Ishikawa (cell line): Measurements from ENCODE around the gene MEGF6.

ENCODE experiments used
- CEBPB ChIP-seq: IDR thresholded peaks from 2 replicates; pipeline ENCODE4 v1.6.1; 2012
- CREB1 ChIP-seq: IDR thresholded peaks from 2 replicates; pipeline ENCODE4 v1.6.1; 2012; ENCODE audit warnings: low read depth
- EGR1 ChIP-seq: IDR thresholded peaks from 2 replicates; pipeline ENCODE4 v1.6.1; 2012
- EP300 ChIP-seq: IDR thresholded peaks from 2 replicates; pipeline ENCODE4 v1.6.1; 2012; ENCODE audit warnings: borderline replicate concordance
- FOXM1 ChIP-seq: IDR thresholded peaks from 2 replicates; pipeline ENCODE4 v1.6.1; 2012; ENCODE audit warnings: low read depth, borderline replicate concordance
- RAD21 ChIP-seq: IDR thresholded peaks from 2 replicates; pipeline ENCODE4 v1.6.1; 2012; ENCODE audit warnings: low read depth
- TCF12 ChIP-seq: IDR thresholded peaks from 2 replicates; pipeline ENCODE4 v1.6.1; 2012; ENCODE audit warnings: low read depth
- YY1 ChIP-seq: IDR thresholded peaks from 2 replicates; pipeline ENCODE4 v1.6.1; 2012; ENCODE audit warnings: low read depth
- TF ChIP-seq, protein P1 (sequence below): IDR thresholded peaks from 2 replicates; pipeline ENCODE4 v1.6.1; 2012
- TF ChIP-seq, protein P2 (sequence below): IDR thresholded peaks from 2 replicates; pipeline ENCODE4 v1.6.1; 2012; ENCODE audit warnings: low read depth, mild to moderate bottlenecking

DNA sequence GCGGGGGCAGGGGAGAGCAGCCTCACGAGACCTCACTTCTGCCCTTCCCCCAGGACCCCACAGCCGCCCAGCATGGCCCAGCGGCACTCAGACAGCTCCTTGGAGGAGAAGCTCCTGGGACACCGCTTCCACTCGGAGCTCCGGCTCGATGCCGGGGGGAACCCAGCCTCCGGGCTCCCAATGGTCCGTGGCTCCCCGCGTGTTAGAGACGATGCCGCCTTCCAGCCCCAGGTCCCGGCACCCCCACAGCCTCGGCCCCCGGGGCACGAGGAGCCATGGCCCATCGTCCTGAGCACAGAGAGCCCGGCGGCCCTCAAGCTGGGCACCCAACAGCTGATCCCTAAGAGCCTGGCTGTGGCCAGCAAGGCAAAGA lies 148.3 kb downstream of the MEGF6 start:
- no peak for TF ChIP-seq EP300
- TF ChIP-seq, protein P1, sequence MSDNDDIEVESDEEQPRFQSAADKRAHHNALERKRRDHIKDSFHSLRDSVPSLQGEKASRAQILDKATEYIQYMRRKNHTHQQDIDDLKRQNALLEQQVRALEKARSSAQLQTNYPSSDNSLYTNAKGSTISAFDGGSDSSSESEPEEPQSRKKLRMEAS = no peak
- TF ChIP-seq CEBPB = no peak
- no peak for TF ChIP-seq TCF12
- TF ChIP-seq RAD21 = no peak
- no peak for TF ChIP-seq EGR1
- no peak for TF ChIP-seq FOXM1
- no peak for TF ChIP-seq YY1
- TF ChIP-seq CREB1 = no peak
- TF ChIP-seq, protein P2, sequence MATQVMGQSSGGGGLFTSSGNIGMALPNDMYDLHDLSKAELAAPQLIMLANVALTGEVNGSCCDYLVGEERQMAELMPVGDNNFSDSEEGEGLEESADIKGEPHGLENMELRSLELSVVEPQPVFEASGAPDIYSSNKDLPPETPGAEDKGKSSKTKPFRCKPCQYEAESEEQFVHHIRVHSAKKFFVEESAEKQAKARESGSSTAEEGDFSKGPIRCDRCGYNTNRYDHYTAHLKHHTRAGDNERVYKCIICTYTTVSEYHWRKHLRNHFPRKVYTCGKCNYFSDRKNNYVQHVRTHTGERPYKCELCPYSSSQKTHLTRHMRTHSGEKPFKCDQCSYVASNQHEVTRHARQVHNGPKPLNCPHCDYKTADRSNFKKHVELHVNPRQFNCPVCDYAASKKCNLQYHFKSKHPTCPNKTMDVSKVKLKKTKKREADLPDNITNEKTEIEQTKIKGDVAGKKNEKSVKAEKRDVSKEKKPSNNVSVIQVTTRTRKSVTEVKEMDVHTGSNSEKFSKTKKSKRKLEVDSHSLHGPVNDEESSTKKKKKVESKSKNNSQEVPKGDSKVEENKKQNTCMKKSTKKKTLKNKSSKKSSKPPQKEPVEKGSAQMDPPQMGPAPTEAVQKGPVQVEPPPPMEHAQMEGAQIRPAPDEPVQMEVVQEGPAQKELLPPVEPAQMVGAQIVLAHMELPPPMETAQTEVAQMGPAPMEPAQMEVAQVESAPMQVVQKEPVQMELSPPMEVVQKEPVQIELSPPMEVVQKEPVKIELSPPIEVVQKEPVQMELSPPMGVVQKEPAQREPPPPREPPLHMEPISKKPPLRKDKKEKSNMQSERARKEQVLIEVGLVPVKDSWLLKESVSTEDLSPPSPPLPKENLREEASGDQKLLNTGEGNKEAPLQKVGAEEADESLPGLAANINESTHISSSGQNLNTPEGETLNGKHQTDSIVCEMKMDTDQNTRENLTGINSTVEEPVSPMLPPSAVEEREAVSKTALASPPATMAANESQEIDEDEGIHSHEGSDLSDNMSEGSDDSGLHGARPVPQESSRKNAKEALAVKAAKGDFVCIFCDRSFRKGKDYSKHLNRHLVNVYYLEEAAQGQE = no peak
